GM19099 (cell line): ENCODE data around the gene CERS1.

ENCODE experiments used
- POLR2A ChIP-seq: IDR thresholded peaks from 3 replicates; pipeline ENCODE4 v1.6.1; 2011; ENCODE audit warnings: low read depth; ENCODE audit not compliant: insufficient read length; ENCODE audit errors: extremely low read depth

The CERS1 gene

GRCh38 chr19:18860725-18861124, 35.2 kb downstream of the CERS1 start:
- TF ChIP-seq POLR2A: no peak

- TF ChIP-seq POLR2A: no peak
These were observed 35.7 kb downstream of the CERS1 start for GRCh38 chr19:18860302-18860700.

GRCh38 chr19:18859676-18860301, 36.2 kb downstream of the CERS1 start:
- TF ChIP-seq POLR2A: no peak

GRCh38 chr19:18858906-18859646, 36.9 kb downstream of the CERS1 start:
- no peak for TF ChIP-seq POLR2A

- no peak for TF ChIP-seq POLR2A
These were observed 38.7 kb downstream of the CERS1 start for GRCh38 chr19:18857223-18857622.

- no peak for TF ChIP-seq POLR2A
These were observed 39.4 kb downstream of the CERS1 start for GRCh38 chr19:18856385-18857126.

- no peak for TF ChIP-seq POLR2A
These were observed 40.1 kb downstream of the CERS1 start for GRCh38 chr19:18855647-18856384.

GRCh38 chr19:18854982-18855381, 41.0 kb downstream of the CERS1 start:
- no peak for TF ChIP-seq POLR2A

GRCh38 chr19:18853755-18854427, 42.1 kb downstream of the CERS1 start:
- TF ChIP-seq POLR2A: no peak

GRCh38 chr19:18852648-18853047, 43.3 kb downstream of the CERS1 start:
- no peak for TF ChIP-seq POLR2A

- TF ChIP-seq POLR2A: no peak
These were observed 44.2 kb downstream of the CERS1 start for GRCh38 chr19:18851673-18852325.

GRCh38 chr19:18850471-18851375, 45.2 kb downstream of the CERS1 start:
- no peak for TF ChIP-seq POLR2A

GRCh38 chr19:18849838-18850400, 46.0 kb downstream of the CERS1 start:
- TF ChIP-seq POLR2A: no peak
